Psoas muscle (tissue), 8 donors: ENCODE data around the gene RNF130. TPM values are rescaled to one million over a fixed set of nuclear protein-coding genes. Genes with fewer than 3 reads are reported as not detected.

Experiments
- ATAC-seq, 4 donors: fragments of 200-7000 bp; cut with Tn5 transposase; one replicate each; pipeline ENCODE4 v1.9.1; 2020; ENCODE audit warnings: moderate library complexity in 3 of 4, mild to moderate bottlenecking in 2 of 4
- DNase-seq, 2 donors: peaks; one replicate each; pipeline ENCODE4 v3.0.0-alpha.2; 2020
- H3K27ac ChIP-seq: fragments of 200-600 bp; one replicate; pipeline ENCODE4 v1.8.0; 2022
- H3K27me3 ChIP-seq, 3 donors: fragments of 200-600 bp in 1 of 3; one replicate each; pipeline versions ENCODE4 v1.6.1 to v1.8.0; 2013 to 2022; ENCODE audit warnings: low read length in 2 of 3, mild to moderate bottlenecking in 2 of 3, moderate library complexity in 1 of 3; ENCODE audit not compliant: insufficient read depth in 3 of 3
- H3K36me3 ChIP-seq, 2 donors: fragments of 200-600 bp in 1 of 2; one replicate each; pipeline versions ENCODE4 v1.6.1 to v1.8.0; 2013 to 2022; ENCODE audit warnings: low read depth in 1 of 2, mild to moderate bottlenecking in 1 of 2, moderate library complexity in 1 of 2; ENCODE audit not compliant: insufficient read depth in 1 of 2
- H3K4me1 ChIP-seq: fragments of 200-600 bp; one replicate; pipeline ENCODE4 v1.8.0; 2022
- H3K4me3 ChIP-seq: fragments of 200-600 bp; one replicate; pipeline ENCODE4 v1.8.0; 2022; ENCODE audit warnings: mild to moderate bottlenecking
- H3K9me3 ChIP-seq: fragments of 200-600 bp; one replicate; pipeline ENCODE4 v1.8.0; 2022
- CTCF ChIP-seq: fragments of 200-600 bp; IDR thresholded peaks from one replicate; pipeline ENCODE4 v1.8.0; 2022; ENCODE audit warnings: antibody characterized with exemption
- WGBS, 3 donors: extraction: QIAGEN DNeasy Blood & Tissue Kit; methylation state at CpG; one replicate each; pipeline versions ENCODE4 v1.1.6 to v1.1.7; 2013; 5-methylcytosine and 5-hydroxymethylcytosine counted together
- intact Hi-C, 2 donors: fragments of 100-400 bp; cut with DNase I; formaldehyde crosslinking; loops; one replicate each; pipeline versions ENCODE4 v1.11.0 to v1.14.2; 2022
- polyA plus RNA-seq, 3 donors: library from polyadenylated mRNA; stranded (reverse); fragments of 200-250 nt; gene quantifications; one replicate each; pipeline ENCODE4 v1.2.3, GENCODE V29; 2013
- total RNA-seq, 4 donors: library from RNA; stranded (reverse); fragmentation: NEBNext Ultra II Directional in 2 of 4; extraction: Animal tissue kit (Norgen Biotek cat#: 25700) in 2 of 4; gene quantifications; one replicate each; pipeline versions ENCODE4 v1.2.1 to v1.2.4, GENCODE V29; 2021 to 2023
- donor health status: healthy with polysubstance abuse.
- donor health status: DM: no; HTN: no; CAD: no; lungs with moderate emphysema.
- donor health status: Bipolar disorder and iron deficiency.
- donor health status: healthy.
- donor health status: DM: yes; HTN: yes; CAD: no.
- donor health status: DM: no; HTN: no; CAD: no.
- donor health status: DM: no; HTN: no; CAD: no.
- donor health status: DM: yes; HTN: yes; CAD: no.

Gene RNF130
- total and polyA plus RNA-seq, 7 donors: 34.1 to 45.3 (median 37.2) TPM

GRCh38 chr5:180088561-180088960 is 17.0 kb upstream of the RNF130 start:
- peaks cover 4% of the 10 kb centered on the region for H3K4me1 ChIP-seq
- intact Hi-C loops: no loop called here
- WGBS, 3 donors: 90 to 94% (median 91%) methylated on average over 8 of the region's 8 CpGs
- ATAC-seq (no peak), DNase-seq (no peak)
- no peak for TF ChIP-seq CTCF
- H3K27ac ChIP-seq: no peak overlapping the region
- no peaks in the 10 kb centered on the region for H3K27me3 ChIP-seq
- H3K9me3 ChIP-seq: no peaks in the 10 kb centered on the region
- no peaks in the 10 kb centered on the region for H3K36me3 ChIP-seq
- no peak overlapping the region for H3K4me3 ChIP-seq

DNA sequence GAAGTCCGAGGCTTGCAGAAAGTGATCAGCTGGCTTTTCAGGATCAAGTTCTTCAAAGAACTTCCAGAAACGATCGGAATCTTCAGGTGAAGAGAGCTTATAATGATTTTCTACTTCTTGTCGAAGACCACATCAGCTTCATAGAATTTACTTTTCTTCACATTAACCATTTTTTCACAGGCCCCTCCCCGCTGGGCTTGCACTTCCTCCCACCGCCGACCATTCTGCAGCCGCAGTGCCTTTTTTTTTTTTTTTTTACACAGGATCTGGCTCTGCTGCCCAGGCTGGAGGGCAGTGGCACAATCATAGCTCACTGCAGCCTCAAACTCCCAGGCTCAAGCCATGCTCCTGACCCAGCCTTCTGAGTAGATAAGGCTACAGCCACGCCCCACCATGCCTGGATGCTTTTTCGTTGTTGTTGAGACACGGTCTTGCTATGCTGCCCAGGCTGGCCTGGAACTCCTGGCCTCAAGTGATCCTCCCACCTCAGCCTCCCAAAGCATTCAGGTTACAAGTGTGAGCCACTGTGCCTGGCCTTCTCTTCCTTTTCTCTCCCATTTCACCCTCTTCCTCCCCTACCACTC is 15.3 kb upstream of the RNF130 start:
- Histone ChIP-seq H3K27me3 (no peaks in the 10 kb centered on the region), H3K36me3 (no peaks in the 10 kb centered on the region), H3K27ac (no peak overlapping the region), H3K4me1 (peaks cover 4% of the 10 kb centered on the region), H3K9me3 (no peaks in the 10 kb centered on the region), H3K4me3 (no peak overlapping the region)
- DNase-seq: no peak
- intact Hi-C loops: no loop called here
- no peak for TF ChIP-seq CTCF
- ATAC-seq: no peak
- WGBS, 3 donors: 80 to 83% (median 81%) methylated on average over 11 of the region's 11 CpGs

DNA sequence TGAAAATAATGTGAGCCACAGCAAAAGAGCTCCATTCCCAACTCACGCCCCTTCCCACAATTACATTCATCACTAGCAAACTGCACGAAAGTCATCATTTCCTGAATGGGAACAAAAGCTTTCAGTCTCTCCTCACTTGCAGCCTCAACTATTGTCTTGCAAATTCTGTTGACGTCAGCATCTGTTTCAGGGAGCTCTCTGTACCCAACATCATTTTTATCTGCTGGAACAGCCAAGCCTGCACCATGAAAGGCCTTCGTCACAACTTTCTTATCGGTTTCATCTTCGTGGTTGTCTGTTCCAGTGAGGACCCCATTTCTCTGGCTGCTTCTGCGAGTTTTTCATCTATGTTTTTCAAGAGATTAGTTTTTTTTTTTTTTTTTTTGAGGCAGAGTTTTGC is 14.3 kb upstream of the RNF130 start:
- peaks cover under 1% of the 10 kb centered on the region for H3K4me1 ChIP-seq
- no peak overlapping the region for H3K27ac ChIP-seq
- H3K4me3 ChIP-seq: no peak overlapping the region
- ATAC-seq: no peak
- DNase-seq: no peak
- intact Hi-C loops: no loop called here
- WGBS, 3 donors: 54 to 62% (median 60%) methylated on average over 7 of the region's 7 CpGs
- no peaks in the 10 kb centered on the region for H3K36me3 ChIP-seq
- TF ChIP-seq CTCF: no peak
- H3K9me3 ChIP-seq: no peaks in the 10 kb centered on the region
- no peaks in the 10 kb centered on the region for H3K27me3 ChIP-seq

DNA sequence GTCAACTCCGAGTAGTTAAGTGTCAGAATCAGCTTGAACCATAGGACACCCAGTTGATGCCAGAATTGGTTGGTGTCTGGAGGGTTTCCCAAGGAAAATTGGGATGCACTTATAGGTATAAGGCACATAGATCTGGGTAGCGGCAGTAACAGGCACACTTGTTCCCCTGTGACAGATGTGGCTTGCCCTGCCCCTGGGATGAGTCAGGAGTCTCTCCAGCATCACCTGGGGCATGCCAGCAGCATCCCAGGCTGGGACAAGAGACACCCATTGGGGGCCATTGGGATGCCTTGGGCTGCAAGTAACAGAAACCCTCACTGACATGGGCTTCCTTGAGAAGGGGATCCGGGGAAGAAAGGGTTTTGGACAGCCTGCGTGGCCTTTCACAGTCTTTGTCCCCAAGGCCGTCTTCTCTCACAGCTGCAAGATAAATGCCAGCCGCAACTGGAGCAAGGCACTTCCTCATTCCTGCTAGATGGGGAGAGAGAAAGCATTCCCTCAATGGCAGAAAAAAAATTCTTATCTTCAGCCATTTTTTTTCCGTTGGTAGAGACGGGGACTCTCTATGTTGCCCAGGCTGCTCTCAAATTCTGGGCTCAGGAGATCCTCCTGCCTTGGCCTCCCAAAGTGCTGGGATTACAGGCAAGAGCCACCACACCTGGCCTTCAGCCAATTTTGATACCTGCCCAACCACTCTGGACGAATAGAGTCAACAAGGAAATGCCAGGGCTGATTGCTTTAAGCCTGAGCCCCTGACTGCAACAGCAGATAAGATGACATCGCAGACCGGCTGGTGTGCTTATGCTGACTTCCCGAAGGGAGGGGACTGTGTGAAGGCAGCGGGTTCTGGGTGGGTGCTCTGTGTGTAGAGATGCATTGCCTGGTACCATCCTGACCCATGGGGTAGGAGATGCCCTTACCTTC is 13.3 kb upstream of the RNF130 start:
- intact Hi-C loops: no loop called here
- WGBS, 3 donors: 43 to 51% (median 50%) methylated on average over 13 of the region's 13 CpGs
- Histone ChIP-seq H3K9me3 (no peaks in the 10 kb centered on the region), H3K4me3 (no peak overlapping the region), H3K4me1 (no peaks in the 10 kb centered on the region), H3K36me3 (no peaks in the 10 kb centered on the region), H3K27ac (no peak overlapping the region), H3K27me3 (peaks cover 0 to 2% (median 0%) of the 10 kb centered on the region in 3 donors)
- DNase-seq (no peak), ATAC-seq (no peak)
- TF ChIP-seq CTCF: no peak
